SU-DHL-6 (cell line): ENCODE measurements around the gene HMGN1.

Experiments used
- H2AFZ ChIP-seq: fragments of 200-600 bp; sonication (generic); 2 replicates; pipeline ENCODE4 v1.6.1; 2014; ENCODE audit warnings: low read depth, mild to moderate bottlenecking, moderate library complexity, mixed read lengths, antibody characterized with exemption, low read length; ENCODE audit not compliant: severe bottlenecking
- H3F3A ChIP-seq: fragments of 200-600 bp; shearing (Covaris generic); 2 replicates; pipeline ENCODE4 v1.6.0; 2016; ENCODE audit warnings: antibody characterized with exemption, mild to moderate bottlenecking; ENCODE audit not compliant: insufficient read depth
- H3K27ac ChIP-seq: fragments of 200-600 bp; sonication (generic); 2 replicates; pipeline ENCODE4 v1.5.1; 2016; ENCODE audit warnings: low read depth, mild to moderate bottlenecking, low read length, moderate library complexity, mixed read lengths
- H3K27me3 ChIP-seq: fragments of 200-600 bp; sonication (generic), shearing (Covaris generic); 2 replicates; pipeline ENCODE4 v1.6.0; 2014; ENCODE audit warnings: mild to moderate bottlenecking, low read length
- H3K36me3 ChIP-seq: fragments of 200-600 bp; sonication (generic); 2 replicates; pipeline ENCODE4 v1.6.1; 2014; ENCODE audit warnings: mild to moderate bottlenecking, low read length, mixed read lengths
- H3K4me2 ChIP-seq: fragments of 300-600, 200-600 bp; shearing (Covaris generic), sonication (generic); 2 replicates; pipeline ENCODE4 v1.6.0; 2014; ENCODE audit warnings: low read length, low read depth, mild to moderate bottlenecking; ENCODE audit not compliant: poor library complexity, severe bottlenecking
- H3K4me3 ChIP-seq: fragments of 200-600 bp; sonication (generic); 2 replicates; pipeline ENCODE4 v1.5.1; 2014; ENCODE audit warnings: antibody characterized with exemption, low read length, mild to moderate bottlenecking, mixed read lengths; ENCODE audit not compliant: insufficient read depth, poor library complexity, severe bottlenecking
- H3K79me2 ChIP-seq: fragments of 200-600 bp; sonication (generic); 2 replicates; pipeline ENCODE4 v1.6.1; 2014; ENCODE audit warnings: mild to moderate bottlenecking, low read length, moderate library complexity; ENCODE audit not compliant: insufficient read depth
- H3K9ac ChIP-seq: fragments of 200-600 bp; sonication (generic); 2 replicates; pipeline ENCODE4 v1.7.0; 2014; ENCODE audit warnings: mild to moderate bottlenecking, low read length
- H3K9me2 ChIP-seq: fragments of 200-600 bp; sonication (generic); replicated peaks from 2 replicates; pipeline ENCODE4 v1.6.1; 2014; ENCODE audit warnings: low read length; ENCODE audit not compliant: insufficient read depth
- H3K9me3 ChIP-seq: fragments of 200-600 bp; sonication (generic); 2 replicates; pipeline ENCODE4 v1.6.1; 2014; ENCODE audit warnings: low read length, mixed read lengths; ENCODE audit not compliant: insufficient read depth
- H4K20me1 ChIP-seq: fragments of 200-600 bp; sonication (generic); 2 replicates; pipeline ENCODE4 v1.6.1; 2014; ENCODE audit warnings: low read depth, mild to moderate bottlenecking, antibody characterized with exemption, low read length, moderate library complexity, mixed read lengths
- EZH2phosphoT487 ChIP-seq: fragments of 200-600 bp; sonication (generic), shearing (Covaris generic); conservative IDR thresholded peaks from 2 replicates; pipeline ENCODE4 v1.6.1; 2018; ENCODE audit warnings: mild to moderate bottlenecking, antibody characterized with exemption, low read length, moderate library complexity, mixed read lengths
- TF ChIP-seq, protein P1 (sequence below): fragments of 200-600 bp; sonication (generic); IDR thresholded peaks from one replicate; pipeline ENCODE4 v1.5.1; 2017; ENCODE audit warnings: antibody characterized with exemption, mild to moderate bottlenecking, low read length, moderate library complexity; ENCODE audit not compliant: insufficient read depth, poor library complexity, severe bottlenecking

The HMGN1 gene

GRCh38 chr21:39347537-39347936, 1.4 kb downstream of the HMGN1 start:
- Histone ChIP-seq H3K27me3 (no peaks in the 10 kb centered on the region), H3K27ac (peak overlapping the region; percentile 94), H3K9ac (peak overlapping the region; percentile 99), H3F3A (peaks cover 66% of the 10 kb centered on the region), H3K4me2 (peak overlapping the region; percentile 64), H3K9me3 (no peaks in the 10 kb centered on the region), H2AFZ (no peak overlapping the region), H3K79me2 (peaks cover 43% of the 10 kb centered on the region), H3K9me2 (no peaks in the 10 kb centered on the region), H3K4me3 (peak overlapping the region; percentile 100), H4K20me1 (peaks cover 6% of the 10 kb centered on the region), H3K36me3 (peaks cover 53% of the 10 kb centered on the region)
- TF ChIP-seq, protein P1, sequence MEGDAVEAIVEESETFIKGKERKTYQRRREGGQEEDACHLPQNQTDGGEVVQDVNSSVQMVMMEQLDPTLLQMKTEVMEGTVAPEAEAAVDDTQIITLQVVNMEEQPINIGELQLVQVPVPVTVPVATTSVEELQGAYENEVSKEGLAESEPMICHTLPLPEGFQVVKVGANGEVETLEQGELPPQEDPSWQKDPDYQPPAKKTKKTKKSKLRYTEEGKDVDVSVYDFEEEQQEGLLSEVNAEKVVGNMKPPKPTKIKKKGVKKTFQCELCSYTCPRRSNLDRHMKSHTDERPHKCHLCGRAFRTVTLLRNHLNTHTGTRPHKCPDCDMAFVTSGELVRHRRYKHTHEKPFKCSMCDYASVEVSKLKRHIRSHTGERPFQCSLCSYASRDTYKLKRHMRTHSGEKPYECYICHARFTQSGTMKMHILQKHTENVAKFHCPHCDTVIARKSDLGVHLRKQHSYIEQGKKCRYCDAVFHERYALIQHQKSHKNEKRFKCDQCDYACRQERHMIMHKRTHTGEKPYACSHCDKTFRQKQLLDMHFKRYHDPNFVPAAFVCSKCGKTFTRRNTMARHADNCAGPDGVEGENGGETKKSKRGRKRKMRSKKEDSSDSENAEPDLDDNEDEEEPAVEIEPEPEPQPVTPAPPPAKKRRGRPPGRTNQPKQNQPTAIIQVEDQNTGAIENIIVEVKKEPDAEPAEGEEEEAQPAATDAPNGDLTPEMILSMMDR, result no peak
- no peak for TF ChIP-seq EZH2phosphoT487

- Histone ChIP-seq H3K36me3 (peaks cover 54% of the 10 kb centered on the region), H3K9ac (peak overlapping the region; percentile 99), H3K27me3 (no peaks in the 10 kb centered on the region), H3K27ac (peak overlapping the region; percentile 94), H3K4me3 (peak overlapping the region; percentile 100), H2AFZ (no peak overlapping the region), H3K79me2 (peaks cover 43% of the 10 kb centered on the region), H4K20me1 (peaks cover 6% of the 10 kb centered on the region), H3K4me2 (peak overlapping the region; percentile 64), H3K9me3 (no peaks in the 10 kb centered on the region), H3F3A (peaks cover 71% of the 10 kb centered on the region), H3K9me2 (no peaks in the 10 kb centered on the region)
- no peak for TF ChIP-seq EZH2phosphoT487
- TF ChIP-seq, protein P1, result no peak
Measured at GRCh38 chr21:39346671-39347331, 2.1 kb downstream of the HMGN1 start.

- Histone ChIP-seq H3K9me2 (no peaks in the 10 kb centered on the region), H3K4me3 (peak overlapping the region; percentile 100), H3K9ac (peak overlapping the region; percentile 99), H3K79me2 (peaks cover 43% of the 10 kb centered on the region), H3K36me3 (peaks cover 58% of the 10 kb centered on the region), H4K20me1 (peaks cover 6% of the 10 kb centered on the region), H3K27ac (peak overlapping the region; percentile 94), H3F3A (peaks cover 77% of the 10 kb centered on the region), H3K27me3 (no peaks in the 10 kb centered on the region), H3K4me2 (peak overlapping the region; percentile 64), H3K9me3 (no peaks in the 10 kb centered on the region), H2AFZ (no peak overlapping the region)
- TF ChIP-seq EZH2phosphoT487, result no peak
- TF ChIP-seq, protein P1, result no peak
Measured at GRCh38 chr21:39346206-39346605, 2.7 kb downstream of the HMGN1 start.
